Measurements from ENCODE around the gene SLC5A10.

Gene SLC5A10

DNA sequence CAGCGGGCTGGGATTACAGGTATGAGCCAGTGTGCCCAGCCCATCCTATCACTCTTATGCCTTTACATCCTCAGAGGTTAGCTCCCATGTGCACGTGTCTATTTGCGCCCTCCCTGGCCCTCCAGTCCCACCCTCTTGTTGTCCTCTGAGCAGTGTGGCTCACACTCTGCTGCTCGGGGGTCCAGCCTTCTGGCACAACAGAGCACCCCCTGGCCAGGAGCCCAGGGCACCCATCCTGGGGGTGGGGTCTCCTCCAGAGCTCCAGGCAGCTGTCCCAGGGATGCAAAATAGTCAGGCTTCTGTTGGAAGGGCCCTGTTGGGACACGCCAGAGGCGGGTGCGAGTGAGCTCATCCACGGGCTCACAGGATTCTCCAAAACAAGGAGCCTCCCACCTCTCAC, 64.3 kb downstream of the SLC5A10 start:
- no peaks in the 10 kb centered on the region for H3F3A ChIP-seq (ENCODE audit: insufficient read depth, low read length)
- no peak overlapping the region for H3K9ac ChIP-seq (ENCODE audit: low read length)
- no peak overlapping the region for H3K4me3 ChIP-seq (ENCODE audit: low read length)
- H3K79me2 ChIP-seq (ENCODE audit: low read length), result no peaks in the 10 kb centered on the region
- H4K20me1 ChIP-seq (ENCODE audit: insufficient read depth, low read length), result no peaks in the 10 kb centered on the region
- no peaks in the 10 kb centered on the region for H3K9me3 ChIP-seq (replicated peaks; ENCODE audit: insufficient read depth, low read length)
- no peak overlapping the region for H3K4me2 ChIP-seq (ENCODE audit: low read depth, low read length)
- no peaks in the 10 kb centered on the region for H3K4me1 ChIP-seq (ENCODE audit: low read length)
- no peak overlapping the region for H3K27ac ChIP-seq (ENCODE audit: low read length)
- H3K9me2 ChIP-seq (replicated peaks; ENCODE audit: insufficient read depth, low read length), result no peaks in the 10 kb centered on the region
- no peak for DNase-seq
- no peak overlapping the region for H2AFZ ChIP-seq (ENCODE audit: low read length)
- no peaks in the 10 kb centered on the region for H3K36me3 ChIP-seq (replicated peaks; ENCODE audit: insufficient read depth, low read length)
- TF ChIP-seq, protein P1, sequence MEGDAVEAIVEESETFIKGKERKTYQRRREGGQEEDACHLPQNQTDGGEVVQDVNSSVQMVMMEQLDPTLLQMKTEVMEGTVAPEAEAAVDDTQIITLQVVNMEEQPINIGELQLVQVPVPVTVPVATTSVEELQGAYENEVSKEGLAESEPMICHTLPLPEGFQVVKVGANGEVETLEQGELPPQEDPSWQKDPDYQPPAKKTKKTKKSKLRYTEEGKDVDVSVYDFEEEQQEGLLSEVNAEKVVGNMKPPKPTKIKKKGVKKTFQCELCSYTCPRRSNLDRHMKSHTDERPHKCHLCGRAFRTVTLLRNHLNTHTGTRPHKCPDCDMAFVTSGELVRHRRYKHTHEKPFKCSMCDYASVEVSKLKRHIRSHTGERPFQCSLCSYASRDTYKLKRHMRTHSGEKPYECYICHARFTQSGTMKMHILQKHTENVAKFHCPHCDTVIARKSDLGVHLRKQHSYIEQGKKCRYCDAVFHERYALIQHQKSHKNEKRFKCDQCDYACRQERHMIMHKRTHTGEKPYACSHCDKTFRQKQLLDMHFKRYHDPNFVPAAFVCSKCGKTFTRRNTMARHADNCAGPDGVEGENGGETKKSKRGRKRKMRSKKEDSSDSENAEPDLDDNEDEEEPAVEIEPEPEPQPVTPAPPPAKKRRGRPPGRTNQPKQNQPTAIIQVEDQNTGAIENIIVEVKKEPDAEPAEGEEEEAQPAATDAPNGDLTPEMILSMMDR (IDR thresholded peaks at IDR 0.05; ENCODE audit: low read length), result no peak
- H3K27me3 ChIP-seq (replicated peaks; ENCODE audit: insufficient read depth, low read length), result no peaks in the 10 kb centered on the region

DNA sequence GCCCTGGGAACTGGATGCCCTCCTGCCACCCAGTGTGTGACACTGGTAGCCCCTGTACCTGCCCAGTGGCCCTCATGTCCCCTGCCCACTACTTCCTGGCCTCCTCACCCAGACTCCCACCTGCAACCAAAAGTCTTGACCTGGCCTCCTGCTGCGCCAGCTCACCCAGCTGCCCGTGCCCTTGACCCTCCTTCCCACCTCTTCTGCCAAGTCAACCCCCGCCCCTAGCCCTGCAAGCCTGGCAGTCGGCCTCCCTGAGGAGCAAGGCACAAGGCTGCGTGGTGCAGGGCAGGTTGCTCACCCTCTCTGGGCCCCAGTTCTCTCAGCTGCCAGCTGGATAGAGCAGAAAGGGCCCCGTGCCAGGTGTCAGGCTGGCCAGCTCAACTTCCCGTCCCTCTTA, 64.9 kb downstream of the SLC5A10 start:
- Histone ChIP-seq H3K79me2 (ENCODE audit: low read length) (no peaks in the 10 kb centered on the region), H3K4me1 (ENCODE audit: low read length) (no peaks in the 10 kb centered on the region), H3K9me2 (replicated peaks; ENCODE audit: insufficient read depth, low read length) (no peaks in the 10 kb centered on the region), H3K36me3 (replicated peaks; ENCODE audit: insufficient read depth, low read length) (no peaks in the 10 kb centered on the region), H4K20me1 (ENCODE audit: insufficient read depth, low read length) (no peaks in the 10 kb centered on the region), H3F3A (ENCODE audit: insufficient read depth, low read length) (no peaks in the 10 kb centered on the region), H3K4me2 (ENCODE audit: low read depth, low read length) (no peak overlapping the region), H3K27me3 (replicated peaks; ENCODE audit: insufficient read depth, low read length) (no peaks in the 10 kb centered on the region), H3K9ac (ENCODE audit: low read length) (no peak overlapping the region), H3K27ac (ENCODE audit: low read length) (no peak overlapping the region), H3K4me3 (ENCODE audit: low read length) (no peak overlapping the region), H3K9me3 (replicated peaks; ENCODE audit: insufficient read depth, low read length) (no peaks in the 10 kb centered on the region), H2AFZ (ENCODE audit: low read length) (no peak overlapping the region)
- no peak for DNase-seq
- TF ChIP-seq, protein P1 (IDR thresholded peaks at IDR 0.05; ENCODE audit: low read length), result no peak
- TF ChIP-seq EZH2phosphoT487 (IDR thresholded peaks at IDR 0.05; ENCODE audit: low read length) (no peak), EZH2 (optimal IDR thresholded peaks at IDR 0.05; ENCODE audit: low read depth, low read length) (no peak)

DNA sequence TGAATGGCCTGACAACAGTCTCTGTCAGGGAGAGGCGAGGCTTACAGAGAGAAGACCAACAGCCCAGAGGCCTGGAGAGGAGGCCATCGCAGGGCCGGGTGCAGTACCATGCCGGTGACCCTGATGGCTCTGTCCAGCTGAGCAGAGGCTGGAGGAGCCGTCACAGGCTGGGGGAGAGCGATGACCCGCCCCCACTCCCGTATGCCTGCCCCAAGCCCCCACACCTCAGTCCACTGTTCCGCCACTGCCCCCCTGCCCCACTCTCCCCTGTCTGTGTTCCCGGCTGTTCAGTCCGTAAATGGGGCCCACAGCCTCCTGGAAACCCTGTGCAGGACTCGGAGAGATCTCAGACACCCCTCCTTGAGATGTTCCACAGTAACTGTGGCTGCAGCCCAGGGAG, 65.4 kb downstream of the SLC5A10 start:
- Histone ChIP-seq H3K36me3 (replicated peaks; ENCODE audit: insufficient read depth, low read length) (no peaks in the 10 kb centered on the region), H3K4me2 (ENCODE audit: low read depth, low read length) (no peak overlapping the region), H3K27me3 (replicated peaks; ENCODE audit: insufficient read depth, low read length) (no peaks in the 10 kb centered on the region), H4K20me1 (ENCODE audit: insufficient read depth, low read length) (no peaks in the 10 kb centered on the region), H3K9ac (ENCODE audit: low read length) (no peak overlapping the region), H3K4me1 (ENCODE audit: low read length) (no peaks in the 10 kb centered on the region), H3K27ac (ENCODE audit: low read length) (no peak overlapping the region), H3F3A (ENCODE audit: insufficient read depth, low read length) (no peaks in the 10 kb centered on the region), H3K9me2 (replicated peaks; ENCODE audit: insufficient read depth, low read length) (no peaks in the 10 kb centered on the region), H3K4me3 (ENCODE audit: low read length) (no peak overlapping the region), H3K9me3 (replicated peaks; ENCODE audit: insufficient read depth, low read length) (no peaks in the 10 kb centered on the region), H2AFZ (ENCODE audit: low read length) (no peak overlapping the region), H3K79me2 (ENCODE audit: low read length) (no peaks in the 10 kb centered on the region)
- no peak for DNase-seq
- TF ChIP-seq EZH2phosphoT487 (IDR thresholded peaks at IDR 0.05; ENCODE audit: low read length) (no peak), EZH2 (optimal IDR thresholded peaks at IDR 0.05; ENCODE audit: low read depth, low read length) (no peak)
- TF ChIP-seq, protein P1 (IDR thresholded peaks at IDR 0.05; ENCODE audit: low read length), result no peak
